Activated CD8-positive, alpha-beta memory T cell treated with anti-CD3 and anti-CD28 coated beads for 4 hours (primary cell): Measurements from ENCODE around the gene DOK6.
"Not testable (repeated sequence)": the region's sequence is repeated elsewhere in the genome, so short reads cannot be mapped to it uniquely, and the experiment has no call there.

Experiments
- DNase-seq, 2 donors: peaks; one replicate each; pipeline ENCODE4 v3.0.0-alpha.2; 2020; ENCODE audit warnings: low read depth in 2 of 2

DOK6 gene

GRCh38 chr18:69622961-69623360, 222.3 kb downstream of the DOK6 start:
- DNase-seq = no peak

- DNase-seq = no peak
Measured at GRCh38 chr18:69626171-69626570, 225.5 kb downstream of the DOK6 start.

GRCh38 chr18:69626643-69627242, 226.1 kb downstream of the DOK6 start:
- no peak for DNase-seq

GRCh38 chr18:69628774-69629359, 228.2 kb downstream of the DOK6 start:
- no peak for DNase-seq

GRCh38 chr18:69631281-69631680, 230.6 kb downstream of the DOK6 start:
- DNase-seq = no peak

- no peak for DNase-seq
Measured at GRCh38 chr18:69635482-69635881, 234.8 kb downstream of the DOK6 start.

- no peak for DNase-seq
Measured at GRCh38 chr18:69636529-69637301, 236.0 kb downstream of the DOK6 start.

GRCh38 chr18:69638056-69638455, 237.4 kb downstream of the DOK6 start:
- no peak for DNase-seq

GRCh38 chr18:69647702-69648101, 247.0 kb downstream of the DOK6 start:
- no peak for DNase-seq

GRCh38 chr18:69648486-69648885, 247.8 kb downstream of the DOK6 start:
- DNase-seq = no peak

GRCh38 chr18:69649684-69650083, 249.0 kb downstream of the DOK6 start:
- DNase-seq = no peak

GRCh38 chr18:69651243-69651642, 250.6 kb downstream of the DOK6 start:
- DNase-seq = no peak

GRCh38 chr18:69655816-69656215, 255.1 kb downstream of the DOK6 start:
- DNase-seq = no peak

- DNase-seq = no peak
Measured at GRCh38 chr18:69658103-69658502, 257.4 kb downstream of the DOK6 start.

- DNase-seq = no peak
Measured at GRCh38 chr18:69658685-69659084, 258.0 kb downstream of the DOK6 start.

- DNase-seq = no peak
Measured at GRCh38 chr18:69659142-69659651, 258.5 kb downstream of the DOK6 start.

- not testable (repeated sequence) for DNase-seq
Measured at GRCh38 chr18:69662090-69662489, 261.4 kb downstream of the DOK6 start.

- no peak for DNase-seq
Measured at GRCh38 chr18:69664399-69664798, 263.7 kb downstream of the DOK6 start.

GRCh38 chr18:69674292-69674877, 273.7 kb downstream of the DOK6 start:
- DNase-seq = no peak

GRCh38 chr18:69674966-69675365, 274.3 kb downstream of the DOK6 start:
- no peak for DNase-seq

GRCh38 chr18:69677595-69677994, 276.9 kb downstream of the DOK6 start:
- no peak for DNase-seq

- no peak for DNase-seq
Measured at GRCh38 chr18:69680123-69680522, 279.4 kb downstream of the DOK6 start.

GRCh38 chr18:69683176-69683575, 282.5 kb downstream of the DOK6 start:
- DNase-seq = no peak
